Measurements from ENCODE around the gene STX8.

- TF ChIP-seq POLR2A (IDR thresholded peaks at IDR 0.05) (no peak), CTCF (IDR thresholded peaks at IDR 0.05) (no peak)
These were observed 348.9 kb downstream of the STX8 start for GRCh38 chr17:9226794-9227135.
